HG03575 (cell line): ENCODE measurements around the gene IL17RC.
"Not testable (repeated sequence)": the region's sequence is repeated elsewhere in the genome, so short reads cannot be mapped to it uniquely, and the experiment has no call there.

ENCODE experiments used
- ATAC-seq: cut with Tn5 transposase; IDR thresholded peaks from one replicate; pipeline ENCODE4 v1.9.1; 2021; ENCODE audit not compliant: unreplicated experiment, insufficient number of reproducible peaks, low FRiP score; ENCODE audit errors: extremely low read depth

The IL17RC gene

GRCh38 chr3:9916734-9917680, at the start of gene IL17RC:
Gene IL17RC, plus strand, starts transcription at chr3:9917098. Its CDS starts 218 bp downstream, at chr3:9917316.
- no peak for ATAC-seq

GRCh38 chr3:9867106-9867505, 49.8 kb upstream of the IL17RC start:
- ATAC-seq, result no peak

GRCh38 chr3:9869955-9870354, 46.9 kb upstream of the IL17RC start:
- ATAC-seq, result no peak

GRCh38 chr3:9870978-9871377, 45.9 kb upstream of the IL17RC start:
- ATAC-seq, result no peak

- not testable (repeated sequence) for ATAC-seq
Observed at GRCh38 chr3:9872067-9872466, 44.8 kb upstream of the IL17RC start.

GRCh38 chr3:9875448-9875847, 41.5 kb upstream of the IL17RC start:
- no peak for ATAC-seq

- not testable (repeated sequence) for ATAC-seq
Observed at GRCh38 chr3:9876255-9876654, 40.6 kb upstream of the IL17RC start.

- ATAC-seq, result no peak
Observed at GRCh38 chr3:9876991-9877390, 39.9 kb upstream of the IL17RC start.

GRCh38 chr3:9878700-9879099, 38.2 kb upstream of the IL17RC start:
- no peak for ATAC-seq

GRCh38 chr3:9879830-9880549, 36.9 kb upstream of the IL17RC start, which contains the start of gene CIDEC:
Gene CIDEC, minus strand, starts transcription at chr3:9880253. Its CDS starts 1,767 bp downstream, at chr3:9878486.
- no peak for ATAC-seq

GRCh38 chr3:9881441-9881840, 35.5 kb upstream of the IL17RC start:
- ATAC-seq, result no peak

- ATAC-seq, result no peak
Observed at GRCh38 chr3:9883706-9884554, 33.0 kb upstream of the IL17RC start.

GRCh38 chr3:9884555-9885165, 32.2 kb upstream of the IL17RC start:
- no peak for ATAC-seq

- no peak for ATAC-seq
Observed at GRCh38 chr3:9886328-9886727, 30.6 kb upstream of the IL17RC start.

GRCh38 chr3:9887480-9887879, 29.4 kb upstream of the IL17RC start:
- no peak for ATAC-seq

- ATAC-seq, result no peak
Observed at GRCh38 chr3:9888540-9888939, 28.4 kb upstream of the IL17RC start.

- ATAC-seq, result no peak
Observed at GRCh38 chr3:9889405-9889804, 27.5 kb upstream of the IL17RC start.

- ATAC-seq, result no peak
Observed at GRCh38 chr3:9890249-9891071, 26.4 kb upstream of the IL17RC start, which contains the start of gene JAGN1. Gene JAGN1, plus strand, starts transcription at chr3:9890610. Its CDS starts 113 bp downstream, at chr3:9890723.
